ENCODE results near the gene DNMT3A.
A peak's percentile ranks its signal among the peaks of the same experiment; 100 is the strongest.

Gene DNMT3A

DNA sequence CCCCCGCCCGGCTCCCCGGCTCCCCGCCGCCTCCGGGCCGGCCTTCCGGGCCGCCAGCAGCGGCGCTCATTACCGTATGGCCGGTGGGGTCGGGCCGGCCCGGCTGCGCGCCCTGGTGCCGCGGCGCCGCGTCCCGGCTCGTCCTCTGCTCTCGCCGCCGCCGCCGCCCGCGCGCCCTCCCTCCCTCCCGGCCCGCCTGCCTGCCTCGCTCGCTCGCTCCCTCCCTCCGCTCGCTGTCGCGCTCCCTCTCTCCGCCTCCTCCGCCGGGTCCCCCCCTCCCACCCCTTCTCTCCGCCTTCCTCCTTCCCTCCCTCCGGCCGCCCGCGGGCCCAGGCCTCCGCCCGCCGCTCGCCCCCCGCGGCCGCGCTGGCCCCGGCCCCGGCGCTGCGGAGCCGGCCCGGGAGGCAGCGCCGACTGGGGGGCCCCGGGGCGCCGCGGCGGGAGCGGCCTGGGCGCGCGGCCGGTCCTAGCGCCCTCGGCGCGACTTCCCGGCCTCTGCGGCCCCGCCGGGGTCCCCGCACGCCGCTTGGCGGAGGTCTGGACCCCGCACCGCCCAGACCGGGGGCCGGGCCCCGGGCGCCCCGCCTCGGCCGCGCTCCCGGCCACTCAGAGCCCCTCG is at the start of gene DNMT3A:
DNMT3A (minus strand) TSS at position 173 of the 619 bp plus-strand sequence. CDS start 27,941 bp downstream, outside the sequence.
- peak; percentile 14 for DNase-seq

DNA sequence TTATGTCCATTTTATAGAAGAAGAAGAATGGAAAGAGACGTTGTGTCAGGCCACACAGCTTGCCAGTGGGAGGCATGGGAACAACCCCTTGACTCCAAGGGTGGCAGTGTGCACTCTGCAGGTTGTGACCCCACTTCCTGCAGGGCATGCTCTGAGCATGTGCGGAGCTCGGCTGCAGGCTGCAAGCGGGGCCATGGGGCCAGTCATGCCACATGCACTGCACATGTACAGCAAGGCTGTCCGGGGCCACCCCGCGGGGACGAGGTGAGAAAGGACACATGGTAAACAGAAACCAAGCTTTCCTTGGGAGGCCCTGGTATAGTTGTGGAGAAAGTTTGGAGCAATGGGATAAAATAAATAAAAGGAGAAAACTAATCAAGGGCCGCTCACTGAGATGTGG is 47.4 kb upstream of the DNMT3A start:
- DNase-seq: no peak

GRCh38 chr2:25388491-25388890 is 46.8 kb upstream of the DNMT3A start:
- no peak for DNase-seq

DNA sequence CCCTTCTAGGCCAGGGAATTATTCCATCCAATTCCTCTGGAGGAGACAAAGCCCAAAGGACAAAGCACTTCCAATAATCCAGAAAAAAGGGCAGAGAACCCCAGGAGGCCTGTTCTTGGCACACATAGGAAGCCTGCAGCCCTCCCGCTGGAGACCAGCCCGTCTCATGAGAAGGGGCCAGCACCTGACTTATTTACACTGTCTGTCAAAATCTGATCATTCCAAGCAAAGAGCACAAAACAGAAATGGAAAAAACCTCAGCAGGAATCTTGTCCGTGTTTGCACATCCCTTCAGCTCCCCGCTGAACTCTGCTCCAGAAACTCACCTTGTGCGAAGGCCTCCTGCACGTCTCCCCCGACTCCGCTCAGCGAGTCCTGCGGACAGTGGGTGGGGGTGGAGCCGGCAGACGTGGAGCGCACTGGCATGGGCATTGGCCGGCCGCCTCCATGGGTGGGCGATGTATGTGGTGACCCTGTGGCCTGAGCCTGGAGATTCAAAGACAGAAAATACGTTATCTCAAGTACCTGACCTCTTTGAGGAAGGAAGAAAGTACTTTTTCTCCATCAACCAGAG is 46.2 kb upstream of the DNMT3A start:
- no peak for DNase-seq

GRCh38 chr2:25386971-25387875 is 45.5 kb upstream of the DNMT3A start:
- DNase-seq: no peak

GRCh38 chr2:25385910-25386309 is 44.2 kb upstream of the DNMT3A start:
- DNase-seq: no peak

- DNase-seq: no peak
Observed at GRCh38 chr2:25383806-25384205, 42.1 kb upstream of the DNMT3A start.

GRCh38 chr2:25381502-25381901 is 39.8 kb upstream of the DNMT3A start:
- peak; percentile 20 for DNase-seq

GRCh38 chr2:25380586-25381375 is 39.1 kb upstream of the DNMT3A start:
- no peak for DNase-seq

GRCh38 chr2:25380023-25380422 is 38.3 kb upstream of the DNMT3A start:
- DNase-seq: no peak

DNA sequence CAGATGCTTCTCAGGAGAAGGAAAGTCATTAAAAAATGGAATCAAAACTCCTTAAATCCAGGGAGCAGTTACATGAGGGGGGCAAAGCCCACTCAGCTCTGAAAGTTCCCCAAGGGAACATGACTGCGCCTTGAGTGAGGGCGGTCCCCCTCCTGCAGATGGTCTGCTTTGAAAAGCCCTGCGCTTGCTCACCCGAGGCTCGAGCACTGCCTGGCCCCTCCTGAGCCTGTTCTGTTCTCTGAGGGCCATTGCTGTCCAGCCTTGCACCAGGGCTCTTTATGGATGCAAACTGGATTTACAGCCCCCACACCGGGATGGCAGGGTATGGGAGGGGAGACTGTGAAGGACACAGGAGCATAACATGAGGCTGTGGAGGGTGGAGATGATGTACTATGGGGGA is 37.8 kb upstream of the DNMT3A start:
- DNase-seq: no peak

DNA sequence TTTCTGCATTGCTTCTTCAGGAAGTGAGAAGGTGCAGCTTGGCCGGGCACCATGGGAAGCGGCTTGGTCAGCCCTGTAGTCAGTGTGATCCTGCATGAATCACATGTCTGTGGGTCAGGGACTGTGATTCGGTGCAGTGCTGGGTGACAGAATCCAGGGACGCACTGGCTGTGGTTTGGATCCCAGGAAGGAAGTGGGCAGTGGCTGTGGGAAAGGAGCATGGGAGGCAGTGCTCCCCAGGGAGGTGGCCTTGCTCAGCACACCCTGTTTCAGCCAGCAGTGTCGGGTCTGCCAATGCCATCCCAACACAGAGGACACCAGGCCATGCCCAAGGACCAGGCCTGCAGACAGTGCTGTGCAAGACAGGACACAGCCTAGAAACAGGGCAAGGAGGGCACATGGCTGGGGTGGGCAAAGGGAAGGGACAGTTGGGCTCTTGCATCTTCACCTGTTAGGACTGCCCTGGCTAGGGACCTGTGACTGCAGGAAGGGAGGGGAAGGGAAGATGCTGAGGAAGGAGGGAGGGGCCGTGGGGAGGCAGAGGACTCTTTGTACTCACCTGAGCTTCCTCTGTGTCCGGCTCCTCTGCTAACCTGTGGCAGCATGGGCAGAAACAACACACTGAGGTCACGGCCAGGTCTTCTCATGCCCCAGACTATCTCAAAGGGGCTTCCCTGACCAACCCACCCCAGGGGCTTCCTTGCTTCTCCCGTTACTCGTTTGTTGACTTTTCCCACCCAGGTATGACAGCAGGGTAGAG is 37.2 kb upstream of the DNMT3A start:
- DNase-seq: no peak

DNA sequence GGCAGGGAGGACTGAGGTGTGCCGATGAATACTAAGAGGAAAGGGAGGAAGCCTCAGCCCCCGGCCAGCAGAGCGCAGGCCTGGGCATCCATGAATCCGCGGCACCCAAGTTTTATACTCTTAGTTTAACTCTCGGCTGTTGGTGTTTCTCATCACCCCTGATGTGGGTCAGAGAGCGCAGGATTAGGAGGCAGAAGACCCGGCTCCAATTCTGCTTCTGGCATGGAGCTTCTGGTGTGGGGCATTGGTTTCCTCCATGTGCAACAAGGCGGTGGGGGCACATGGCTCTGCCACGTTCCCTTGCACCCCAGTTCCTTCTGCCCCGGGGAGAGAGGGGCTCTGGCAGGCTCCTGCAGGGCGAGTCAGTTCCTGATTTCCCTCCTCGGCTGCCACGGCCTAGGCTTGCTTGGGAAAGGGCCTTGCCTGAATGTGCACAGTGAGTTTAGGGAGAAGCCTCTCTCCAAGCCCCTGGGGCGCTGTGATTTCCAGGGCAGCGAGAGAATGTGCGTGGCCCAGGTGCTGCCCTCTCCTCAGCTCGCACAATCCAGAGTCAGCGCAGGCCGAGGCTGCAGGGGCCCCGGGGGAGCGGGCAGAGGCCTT is 36.2 kb upstream of the DNMT3A start:
- no peak for DNase-seq

DNA sequence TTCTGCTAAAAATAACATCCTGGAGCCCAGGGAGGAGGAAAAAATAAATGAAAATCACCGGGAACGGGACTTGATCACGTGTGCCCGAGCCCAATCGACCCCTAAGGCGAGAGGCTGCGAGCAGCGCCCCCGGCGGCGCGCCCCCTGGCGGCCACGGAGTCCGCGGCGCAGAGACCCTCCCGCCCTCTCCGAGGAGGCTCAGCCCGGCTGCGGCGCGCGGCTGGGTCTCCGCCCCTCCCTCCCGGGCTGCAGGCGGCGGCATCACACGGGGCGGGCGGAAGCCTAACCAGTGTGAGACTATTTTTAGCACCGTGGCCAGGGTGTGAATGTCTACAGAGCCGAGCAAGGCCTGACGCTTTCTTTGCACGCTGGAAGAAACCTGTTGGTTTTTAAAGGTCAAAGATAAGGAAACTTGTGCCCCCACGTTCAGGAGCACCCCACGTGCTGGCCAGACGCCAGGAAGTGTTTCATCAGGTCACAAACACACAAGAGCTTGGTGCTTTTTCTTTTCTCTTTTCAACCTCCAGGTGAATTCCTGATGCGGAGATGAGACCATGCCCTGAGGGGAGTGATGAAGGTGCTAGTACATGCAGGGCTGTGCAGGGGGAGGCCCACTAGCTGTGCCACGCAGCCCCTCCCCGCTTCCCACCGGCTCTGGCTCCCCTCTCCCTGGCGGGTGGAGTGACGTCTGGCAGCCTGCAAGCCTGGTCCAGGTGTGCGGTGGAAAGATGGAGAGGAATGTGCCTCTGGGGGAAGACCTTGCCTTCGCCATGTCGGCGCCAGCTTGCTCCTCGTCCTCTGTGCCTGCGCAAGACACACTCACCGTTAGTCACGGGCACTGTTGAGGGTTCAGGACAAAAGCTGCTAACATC is 35.3 kb upstream of the DNMT3A start:
- peak; percentile 85 for DNase-seq

DNA sequence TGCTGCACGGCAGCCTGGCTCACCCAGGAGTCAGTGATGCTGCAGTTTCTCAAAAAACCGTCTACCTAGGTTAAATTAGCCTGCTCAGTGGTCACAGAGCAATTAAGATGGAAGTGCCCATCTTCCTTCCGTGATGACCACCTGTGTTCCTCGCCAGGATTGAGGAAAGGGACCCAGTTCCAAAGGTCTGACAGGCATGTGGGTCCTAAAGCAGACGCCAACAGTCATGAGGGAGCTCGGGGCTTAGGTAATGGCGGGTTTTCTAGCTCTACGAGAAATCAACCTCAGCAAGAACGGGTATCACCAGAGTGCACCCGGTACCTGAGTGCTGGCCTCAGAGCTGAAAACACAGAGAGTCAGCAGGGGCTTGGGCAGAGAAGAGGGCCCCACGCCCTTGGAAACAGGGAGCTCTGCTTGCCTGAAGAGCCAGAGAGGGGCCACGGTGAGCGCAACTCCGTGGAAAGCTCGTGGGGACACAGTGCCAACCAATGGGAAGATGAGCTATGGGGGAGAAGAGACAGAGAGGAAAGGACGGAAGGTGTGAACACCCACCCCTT is 34.3 kb upstream of the DNMT3A start:
- no peak for DNase-seq

GRCh38 chr2:25375371-25375988 is 33.8 kb upstream of the DNMT3A start:
- DNase-seq: no peak

GRCh38 chr2:25374827-25375226 is 33.1 kb upstream of the DNMT3A start:
- no peak for DNase-seq

DNA sequence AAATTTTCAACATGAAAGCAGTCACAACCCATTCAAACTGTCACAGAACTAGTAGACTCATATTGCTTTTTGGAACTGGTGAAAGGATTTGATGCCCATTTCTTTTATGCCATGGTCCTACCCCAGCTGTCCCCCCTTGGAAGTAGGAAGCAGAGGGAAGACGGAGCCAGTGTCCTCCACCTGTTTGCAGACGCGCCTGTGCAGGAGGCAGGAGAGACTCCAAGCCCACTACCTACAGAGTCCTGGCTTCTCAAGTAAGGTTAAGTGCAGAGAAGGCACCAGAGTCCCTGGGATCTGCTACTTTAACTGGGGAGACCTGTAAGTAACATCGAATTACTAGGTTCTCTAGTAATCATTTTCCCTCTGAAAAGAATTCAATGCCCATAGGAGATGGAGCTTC is 32.7 kb upstream of the DNMT3A start:
- DNase-seq: no peak

DNA sequence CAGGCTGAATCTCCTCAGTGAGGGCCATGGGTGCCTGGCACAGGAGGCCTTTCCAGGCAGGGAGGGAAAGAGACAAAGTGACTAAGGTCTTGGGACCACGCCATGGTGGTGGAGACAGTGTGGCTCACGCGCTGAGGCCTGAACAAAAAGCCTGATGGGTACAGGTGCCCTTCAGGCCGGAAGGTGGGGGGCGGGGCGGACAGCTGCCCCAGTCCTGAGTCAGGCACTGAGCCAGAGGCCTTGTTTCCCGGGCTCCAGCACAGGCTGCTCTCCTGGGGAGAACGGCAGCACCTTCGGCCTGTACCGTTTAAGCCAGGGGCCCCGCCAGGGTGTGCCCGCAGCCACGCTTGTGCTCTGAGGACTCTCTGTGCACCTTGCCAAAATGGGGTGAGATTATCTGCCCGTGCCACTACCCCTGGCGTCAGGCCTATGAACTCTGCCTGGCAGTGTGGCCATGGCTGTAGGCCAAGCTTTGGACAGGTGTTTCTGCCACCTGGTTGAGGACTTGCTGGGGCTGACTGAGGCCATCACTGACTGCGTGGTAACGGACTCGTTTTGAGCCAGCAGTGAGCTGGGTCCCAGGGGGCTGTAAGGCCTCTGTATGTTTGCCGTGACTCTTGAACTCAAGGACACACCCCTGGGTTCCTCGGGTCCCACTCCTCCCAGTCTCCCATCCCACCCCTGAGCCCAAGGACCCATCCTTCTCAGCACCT is 31.7 kb upstream of the DNMT3A start:
- no peak for DNase-seq
